ENCODE measurements around the gene MLN. TPM values are rescaled to one million over a fixed set of nuclear protein-coding genes. Genes with fewer than 3 reads are reported as not detected.

MLN gene
- total RNA-seq, 6 experiments from 2014 or later = not detected

DNA sequence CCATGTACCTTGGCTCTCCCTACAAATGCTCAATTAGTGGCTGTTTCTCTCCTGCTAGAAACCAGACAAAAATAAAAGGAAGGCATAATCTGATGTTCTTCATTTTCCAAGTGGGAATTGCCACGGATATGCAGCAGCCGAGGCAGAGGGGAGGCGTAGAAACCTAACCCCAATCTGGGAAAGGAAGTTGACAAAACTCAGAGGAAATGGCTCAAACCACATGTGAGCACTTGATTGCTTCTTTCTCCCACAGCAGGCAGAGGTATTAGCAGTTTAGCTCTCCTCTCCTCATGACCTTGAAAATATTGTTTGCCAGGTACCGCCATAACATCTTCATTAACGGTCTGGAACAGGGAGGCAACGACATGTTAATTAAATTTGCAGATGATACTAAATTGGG, 3.8 kb upstream of the MLN start:
- Histone ChIP-seq H3K9me3 (no peaks in the 10 kb centered on the region), H3K4me3 (no peak overlapping the region), H3K4me1 (no peaks in the 10 kb centered on the region), H3K36me3 (no peaks in the 10 kb centered on the region), H3K27ac (no peak overlapping the region), H3K27me3 (no peaks in the 10 kb centered on the region)
- DNase-seq (no peak), ATAC-seq (peak in 1 of 4 donors; percentile 26)
- 23% methylated on average over 6 of the region's 6 CpGs for WGBS (ENCODE audit: insufficient coverage, low coverage, low lambda C conversion rate, missing lambda C conversion rate)
- intact Hi-C loops (cut with DNase I) = no loop called here
- no peak for TF ChIP-seq CTCF (IDR thresholded peaks at IDR 0.05)
- TF ChIP-seq POLR2A (IDR thresholded peaks at IDR 0.05) = no peak

GRCh38 chr6:33806841-33807240, 3.0 kb upstream of the MLN start:
- intact Hi-C loops (cut with DNase I) = no loop called here
- TF ChIP-seq CTCF (IDR thresholded peaks at IDR 0.05) (no peak), POLR2A (IDR thresholded peaks at IDR 0.05) (no peak)
- Histone ChIP-seq H3K4me3 (no peak overlapping the region), H3K27ac (no peak overlapping the region), H3K4me1 (no peaks in the 10 kb centered on the region), H3K27me3 (no peaks in the 10 kb centered on the region), H3K36me3 (no peaks in the 10 kb centered on the region), H3K9me3 (no peaks in the 10 kb centered on the region)
- ATAC-seq = no peak
- DNase-seq = no peak
- 64% methylated on average over 7 of the region's 9 CpGs for WGBS (ENCODE audit: insufficient coverage, low coverage, low lambda C conversion rate, missing lambda C conversion rate)

- no peaks in the 10 kb centered on the region for H3K4me1 ChIP-seq
- DNase-seq (no peak), ATAC-seq (no peak)
- no peaks in the 10 kb centered on the region for H3K9me3 ChIP-seq
- H3K36me3 ChIP-seq = no peaks in the 10 kb centered on the region
- no peak overlapping the region for H3K27ac ChIP-seq
- 69% methylated on average over 14 of the region's 14 CpGs for WGBS (ENCODE audit: insufficient coverage, low coverage, low lambda C conversion rate, missing lambda C conversion rate)
- H3K4me3 ChIP-seq = no peak overlapping the region
- intact Hi-C loops (cut with DNase I) = no loop called here
- TF ChIP-seq CTCF (IDR thresholded peaks at IDR 0.05) = no peak
- TF ChIP-seq POLR2A (IDR thresholded peaks at IDR 0.05) = no peak
- H3K27me3 ChIP-seq = no peaks in the 10 kb centered on the region
These were observed 1.4 kb downstream of the MLN start for GRCh38 chr6:33802186-33802958.

- no peaks in the 10 kb centered on the region for H3K36me3 ChIP-seq
- H3K9me3 ChIP-seq = no peaks in the 10 kb centered on the region
- no peaks in the 10 kb centered on the region for H3K4me1 ChIP-seq
- DNase-seq = no peak
- H3K4me3 ChIP-seq = no peak overlapping the region
- H3K27me3 ChIP-seq = no peaks in the 10 kb centered on the region
- no peak for TF ChIP-seq CTCF (IDR thresholded peaks at IDR 0.05)
- no peak for TF ChIP-seq POLR2A (IDR thresholded peaks at IDR 0.05)
- H3K27ac ChIP-seq = no peak overlapping the region
- intact Hi-C loops (cut with DNase I) = no loop called here
- no CpG with 5 or more reads among the region's 5 CpGs for WGBS (ENCODE audit: insufficient coverage, low coverage, low lambda C conversion rate, missing lambda C conversion rate)
- no peak for ATAC-seq
These were observed 2.2 kb downstream of the MLN start for GRCh38 chr6:33801611-33802010.
